ENCODE measurements around the gene KIF6.
"Not testable (repeated sequence)": the region's sequence is repeated elsewhere in the genome, so short reads cannot be mapped to it uniquely, and the experiment has no call there.

KIF6 gene

GRCh38 chr6:39685489-39685826, 39.8 kb downstream of the KIF6 start:
- H3K4me1 ChIP-seq (ENCODE audit: control insufficient read depth, insufficient read depth, low read length, unreplicated experiment), result no peaks in the 10 kb centered on the region
- H2AFZ ChIP-seq (ENCODE audit: low read length, unreplicated experiment), result no peak overlapping the region
- no peaks in the 10 kb centered on the region for H3K79me2 ChIP-seq (ENCODE audit: control insufficient read depth, insufficient read depth, low read length, unreplicated experiment)
- no peaks in the 10 kb centered on the region for H3K36me3 ChIP-seq (ENCODE audit: insufficient read depth, low read length)
- H3K27me3 ChIP-seq (ENCODE audit: insufficient read depth, low read length), result no peaks in the 10 kb centered on the region
- no peak overlapping the region for H3K27ac ChIP-seq (ENCODE audit: low read depth, low read length)
- no peak overlapping the region for H3K4me3 ChIP-seq (ENCODE audit: low read depth, low read length)

GRCh38 chr6:39684790-39685488, 40.3 kb downstream of the KIF6 start:
- H2AFZ ChIP-seq (ENCODE audit: low read length, unreplicated experiment), result no peak overlapping the region
- no peak overlapping the region for H3K27ac ChIP-seq (ENCODE audit: low read depth, low read length)

GRCh38 chr6:39681674-39682121, 43.5 kb downstream of the KIF6 start:
- Histone ChIP-seq H3K79me2 (ENCODE audit: control insufficient read depth, insufficient read depth, low read length, unreplicated experiment) (no peaks in the 10 kb centered on the region), H3K27ac (ENCODE audit: low read depth, low read length) (no peak overlapping the region), H3K4me1 (ENCODE audit: control insufficient read depth, insufficient read depth, low read length, unreplicated experiment) (no peaks in the 10 kb centered on the region), H2AFZ (ENCODE audit: low read length, unreplicated experiment) (no peak overlapping the region), H3K36me3 (ENCODE audit: insufficient read depth, low read length) (no peaks in the 10 kb centered on the region), H3K4me3 (ENCODE audit: low read depth, low read length) (no peak overlapping the region), H3K27me3 (ENCODE audit: insufficient read depth, low read length) (no peaks in the 10 kb centered on the region)

More at GRCh38 chr6:39684790-39685488, 40.3 kb downstream of the KIF6 start:
- Histone ChIP-seq H3K4me1 (ENCODE audit: control insufficient read depth, insufficient read depth, low read length, unreplicated experiment) (no peaks in the 10 kb centered on the region), H3K79me2 (ENCODE audit: control insufficient read depth, insufficient read depth, low read length, unreplicated experiment) (no peaks in the 10 kb centered on the region), H3K4me3 (ENCODE audit: low read depth, low read length) (no peak overlapping the region), H3K36me3 (ENCODE audit: insufficient read depth, low read length) (no peaks in the 10 kb centered on the region), H3K27me3 (ENCODE audit: insufficient read depth, low read length) (no peaks in the 10 kb centered on the region)

DNA sequence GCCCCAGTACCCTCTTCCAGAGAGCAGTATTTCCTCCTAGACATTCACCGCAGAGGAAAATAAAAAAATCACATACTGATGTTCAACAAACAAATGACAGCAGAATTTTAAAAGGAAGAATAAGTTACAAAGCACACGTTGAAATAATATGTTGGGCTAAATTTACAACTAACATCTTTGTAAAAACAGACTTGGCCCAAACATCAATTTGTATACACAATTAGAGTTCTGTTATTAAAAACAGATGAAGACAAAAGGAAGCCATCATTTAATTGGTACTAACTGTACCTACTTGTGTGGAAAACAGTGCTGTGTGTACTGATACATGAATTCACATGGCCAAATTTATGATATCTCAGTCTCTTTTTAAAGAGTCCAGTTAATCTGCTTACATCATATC, 46.3 kb downstream of the KIF6 start:
- no peaks in the 10 kb centered on the region for H3K27me3 ChIP-seq (ENCODE audit: insufficient read depth, low read length)
- H3K4me1 ChIP-seq (ENCODE audit: control insufficient read depth, insufficient read depth, low read length, unreplicated experiment), result no peaks in the 10 kb centered on the region
- no peaks in the 10 kb centered on the region for H3K79me2 ChIP-seq (ENCODE audit: control insufficient read depth, insufficient read depth, low read length, unreplicated experiment)
- H2AFZ ChIP-seq (ENCODE audit: low read length, unreplicated experiment), result no peak overlapping the region
- no peak overlapping the region for H3K4me3 ChIP-seq (ENCODE audit: low read depth, low read length)
- no peak overlapping the region for H3K27ac ChIP-seq (ENCODE audit: low read depth, low read length)
- no peaks in the 10 kb centered on the region for H3K36me3 ChIP-seq (ENCODE audit: insufficient read depth, low read length)

- not testable (repeated sequence) for H3K4me1 ChIP-seq (ENCODE audit: control insufficient read depth, insufficient read depth, low read length, unreplicated experiment); H3K79me2 ChIP-seq (ENCODE audit: control insufficient read depth, insufficient read depth, low read length, unreplicated experiment); H2AFZ ChIP-seq (ENCODE audit: low read length, unreplicated experiment); H3K27me3 ChIP-seq (ENCODE audit: insufficient read depth, low read length); H3K4me3 ChIP-seq (ENCODE audit: low read depth, low read length); H3K36me3 ChIP-seq (ENCODE audit: insufficient read depth, low read length); H3K27ac ChIP-seq (ENCODE audit: low read depth, low read length)
Observed at GRCh38 chr6:39677318-39677717, 47.9 kb downstream of the KIF6 start.

- H3K79me2 ChIP-seq (ENCODE audit: control insufficient read depth, insufficient read depth, low read length, unreplicated experiment), result no peaks in the 10 kb centered on the region
- H2AFZ ChIP-seq (ENCODE audit: low read length, unreplicated experiment), result no peak overlapping the region
Observed at GRCh38 chr6:39670519-39670918, 54.7 kb downstream of the KIF6 start.

GRCh38 chr6:39669973-39670342, 55.2 kb downstream of the KIF6 start:
- Histone ChIP-seq H3K4me3 (ENCODE audit: low read depth, low read length) (no peak overlapping the region), H3K27ac (ENCODE audit: low read depth, low read length) (no peak overlapping the region), H3K4me1 (ENCODE audit: control insufficient read depth, insufficient read depth, low read length, unreplicated experiment) (no peaks in the 10 kb centered on the region), H2AFZ (ENCODE audit: low read length, unreplicated experiment) (no peak overlapping the region), H3K79me2 (ENCODE audit: control insufficient read depth, insufficient read depth, low read length, unreplicated experiment) (no peaks in the 10 kb centered on the region), H3K36me3 (ENCODE audit: insufficient read depth, low read length) (no peaks in the 10 kb centered on the region), H3K27me3 (ENCODE audit: insufficient read depth, low read length) (peaks cover 3% of the 10 kb centered on the region; the same call in 1 of the 2 replicates)

More at GRCh38 chr6:39670519-39670918, 54.7 kb downstream of the KIF6 start:
- Histone ChIP-seq H3K27ac (ENCODE audit: low read depth, low read length) (no peak overlapping the region), H3K4me1 (ENCODE audit: control insufficient read depth, insufficient read depth, low read length, unreplicated experiment) (no peaks in the 10 kb centered on the region), H3K27me3 (ENCODE audit: insufficient read depth, low read length) (no peaks in the 10 kb centered on the region), H3K4me3 (ENCODE audit: low read depth, low read length) (no peak overlapping the region), H3K36me3 (ENCODE audit: insufficient read depth, low read length) (no peaks in the 10 kb centered on the region)

DNA sequence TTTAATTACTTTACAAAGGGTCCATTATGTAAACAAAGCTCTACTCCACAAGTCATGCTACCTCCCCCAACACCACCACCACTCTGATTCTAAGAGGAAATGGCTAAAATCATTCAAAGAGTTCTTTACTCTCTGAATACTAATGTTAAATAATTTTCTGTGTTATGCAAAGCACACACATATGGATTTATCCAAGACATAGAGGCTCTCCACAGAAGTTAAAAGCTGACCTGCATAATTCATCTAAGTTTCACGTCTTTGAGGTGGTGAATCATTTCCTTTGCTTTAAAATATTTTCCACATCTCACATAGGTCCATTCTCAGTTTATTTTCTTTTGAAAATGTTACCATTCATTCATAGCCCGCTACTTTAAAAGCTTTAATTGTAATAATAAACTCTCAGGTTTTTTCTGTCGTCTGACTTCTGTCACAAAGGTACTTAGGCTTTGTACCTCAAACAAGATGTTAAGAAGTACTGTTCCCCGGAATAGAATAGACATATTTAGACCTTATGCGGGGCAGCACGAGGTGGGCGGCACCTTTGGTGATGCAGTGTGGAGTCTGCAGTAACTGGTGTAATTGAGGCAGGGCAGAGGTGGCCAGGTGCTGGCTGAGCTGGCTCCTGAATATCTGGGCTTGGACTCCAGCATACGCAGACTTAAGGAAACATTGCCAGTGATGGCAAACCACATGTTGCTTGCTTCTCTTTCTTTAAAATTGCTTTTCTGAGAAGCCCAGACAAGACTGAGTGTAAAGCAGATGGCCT, 55.8 kb downstream of the KIF6 start:
- Histone ChIP-seq H3K27ac (ENCODE audit: low read depth, low read length) (no peak overlapping the region), H3K36me3 (ENCODE audit: insufficient read depth, low read length) (no peaks in the 10 kb centered on the region), H3K79me2 (ENCODE audit: control insufficient read depth, insufficient read depth, low read length, unreplicated experiment) (no peaks in the 10 kb centered on the region), H3K4me1 (ENCODE audit: control insufficient read depth, insufficient read depth, low read length, unreplicated experiment) (no peaks in the 10 kb centered on the region), H2AFZ (ENCODE audit: low read length, unreplicated experiment) (no peak overlapping the region), H3K4me3 (ENCODE audit: low read depth, low read length) (no peak overlapping the region), H3K27me3 (ENCODE audit: insufficient read depth, low read length) (peaks cover 4% of the 10 kb centered on the region; the same call in 1 of the 2 replicates)

- Histone ChIP-seq H3K27ac (ENCODE audit: low read depth, low read length) (no peak overlapping the region), H3K4me1 (ENCODE audit: control insufficient read depth, insufficient read depth, low read length, unreplicated experiment) (no peaks in the 10 kb centered on the region), H2AFZ (ENCODE audit: low read length, unreplicated experiment) (no peak overlapping the region)
Observed at GRCh38 chr6:39666706-39667489, 58.3 kb downstream of the KIF6 start.

DNA sequence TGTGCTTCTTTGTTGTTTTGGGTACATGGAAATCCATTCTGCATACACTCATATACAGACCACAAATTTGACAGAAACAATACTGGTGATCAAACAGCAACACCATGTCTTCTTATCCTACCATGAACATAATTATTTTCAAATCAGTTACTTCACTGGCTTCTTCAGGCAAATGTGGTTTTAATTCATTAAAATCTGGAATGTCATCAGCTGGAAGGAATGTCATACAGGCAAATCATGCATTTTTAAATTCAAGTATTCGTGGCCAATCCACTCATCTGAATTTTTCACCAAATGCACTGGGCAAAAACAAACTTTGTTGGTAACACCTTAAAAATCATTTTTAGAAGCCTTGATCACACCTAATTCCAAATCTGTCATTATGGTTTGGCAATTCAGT, 59.3 kb downstream of the KIF6 start:
- no peak overlapping the region for H3K27ac ChIP-seq (ENCODE audit: low read depth, low read length)
- no peak overlapping the region for H2AFZ ChIP-seq (ENCODE audit: low read length, unreplicated experiment)
- H3K79me2 ChIP-seq (ENCODE audit: control insufficient read depth, insufficient read depth, low read length, unreplicated experiment), result no peaks in the 10 kb centered on the region
- H3K4me1 ChIP-seq (ENCODE audit: control insufficient read depth, insufficient read depth, low read length, unreplicated experiment), result no peaks in the 10 kb centered on the region
- peaks cover 4% of the 10 kb centered on the region; the same call in 1 of the 2 replicates for H3K27me3 ChIP-seq (ENCODE audit: insufficient read depth, low read length)
- H3K4me3 ChIP-seq (ENCODE audit: low read depth, low read length), result no peak overlapping the region
- no peaks in the 10 kb centered on the region for H3K36me3 ChIP-seq (ENCODE audit: insufficient read depth, low read length)

More at GRCh38 chr6:39666706-39667489, 58.3 kb downstream of the KIF6 start:
- H3K36me3 ChIP-seq (ENCODE audit: insufficient read depth, low read length), result no peaks in the 10 kb centered on the region
- no peak overlapping the region for H3K4me3 ChIP-seq (ENCODE audit: low read depth, low read length)
- peaks cover 4% of the 10 kb centered on the region; the same call in 1 of the 2 replicates for H3K27me3 ChIP-seq (ENCODE audit: insufficient read depth, low read length)
- no peaks in the 10 kb centered on the region for H3K79me2 ChIP-seq (ENCODE audit: control insufficient read depth, insufficient read depth, low read length, unreplicated experiment)
